ENCODE measurements around the gene KLHL13. TPM values are rescaled to one million over a fixed set of nuclear protein-coding genes. Genes with fewer than 3 reads are reported as not detected.

Gene KLHL13
- total RNA-seq, 4 donors from 2014 or later: 0.52 to 2.7 (median 1.1) TPM

GRCh38 chrX:117871796-117872195 lies 244.8 kb downstream of the KLHL13 start:
- WGBS, 2 donors: 50 to 58% methylated on average over 1 of the region's 1 CpG
- intact Hi-C loops (cut with DNase I; ENCODE audit: low total_unique reads): no loop called here
- no peak overlapping the region for H3K4me3 ChIP-seq (ENCODE audit: low read depth, poor library complexity, severe bottlenecking)
- no peak for DNase-seq (ENCODE audit: low spot score in 2 of 2)
- no peak for TF ChIP-seq CTCF (IDR thresholded peaks at IDR 0.05)
- TF ChIP-seq POLR2A (IDR thresholded peaks at IDR 0.05): no peak

GRCh38 chrX:117860517-117860916 lies 256.1 kb downstream of the KLHL13 start:
- WGBS, 2 donors: 53 to 86% methylated on average over 1 of the region's 1 CpG
- intact Hi-C loops (cut with DNase I; ENCODE audit: low total_unique reads): no loop called here
- TF ChIP-seq CTCF (IDR thresholded peaks at IDR 0.05): no peak
- TF ChIP-seq POLR2A (IDR thresholded peaks at IDR 0.05): no peak
- H3K4me3 ChIP-seq (ENCODE audit: low read depth, poor library complexity, severe bottlenecking): no peak overlapping the region
- no peak for DNase-seq (ENCODE audit: low spot score in 2 of 2)

GRCh38 chrX:117854806-117855205 lies 261.8 kb downstream of the KLHL13 start:
- DNase-seq (ENCODE audit: low spot score in 2 of 2): no peak
- H3K4me3 ChIP-seq (ENCODE audit: low read depth, poor library complexity, severe bottlenecking): no peak overlapping the region
- no peak for TF ChIP-seq CTCF (IDR thresholded peaks at IDR 0.05)
- TF ChIP-seq POLR2A (IDR thresholded peaks at IDR 0.05): no peak
- 31 to 70% methylated on average over 1 to 2 of the region's 2 CpGs for WGBS, 2 donors
- intact Hi-C loops (cut with DNase I; ENCODE audit: low total_unique reads): no loop called here

GRCh38 chrX:117851025-117851424 lies 265.6 kb downstream of the KLHL13 start:
- DNase-seq (ENCODE audit: low spot score in 2 of 2): no peak
- WGBS, 2 donors: 73 to 100% methylated on average over 2 of the region's 2 CpGs
- intact Hi-C loops (cut with DNase I; ENCODE audit: low total_unique reads): no loop called here
- no peak overlapping the region for H3K4me3 ChIP-seq (ENCODE audit: low read depth, poor library complexity, severe bottlenecking)
- no peak for TF ChIP-seq POLR2A (IDR thresholded peaks at IDR 0.05)
- TF ChIP-seq CTCF (IDR thresholded peaks at IDR 0.05): no peak

Other genes with a start within 250 kb of the KLHL13 start
- 10 to 100 TPM in 1 of 4 donors, 1 to 10 TPM in 3; 9.5 to 10.4 (median 9.8) TPM for gene WDR44, start 229.3 kb upstream of the KLHL13 start, total RNA-seq